Measurements from ENCODE around the gene ZBTB4. TPM values are rescaled to one million over a fixed set of nuclear protein-coding genes. Genes with fewer than 3 reads are reported as not detected.
A peak's percentile ranks its signal among the peaks of the same experiment; 100 is the strongest.

ZBTB4 gene
- total and polyA plus RNA-seq, 5 experiments from 2014 or later = 16.8 to 104 (median 28.4) TPM

- Mint-ChIP-seq H3K36me3 (peaks cover 4 to 94% (median 21%) of the 10 kb centered on the region in 3 donors), H3K4me1 (peaks cover 0 to 2% (median 0%) of the 10 kb centered on the region in 4 donors), H3K27me3 (no peaks in the 10 kb centered on the region), H3K4me3 (no peak overlapping the region), H3K9me3 (no peaks in the 10 kb centered on the region), H3K27ac (peak overlapping the region in 1 of 10 donors; percentile 17)
- ATAC-seq = no peak
- no peak for DNase-seq
- POLR2A ChIA-PET = interaction anchor here (1.1 to 1.6 kb wide), 3 partner anchors 11 to 99 kb away, joined by 3 to 8 read pairs (median 3); partner anchors contain the start of gene CHRNB1
Observed at GRCh38 chr17:7503521-7503920, 24.1 kb upstream of the ZBTB4 start.

GRCh38 chr17:7502987-7503386 is 23.6 kb upstream of the ZBTB4 start:
- ATAC-seq = peak; percentile 25 to 39
- POLR2A ChIA-PET = interaction anchor here (1.2 to 1.6 kb wide), 2 partner anchors 10 to 58 kb away, joined by 3 to 8 read pairs; partner anchors contain the start of gene CHRNB1
- peaks cover 0 to 2% (median 0%) of the 10 kb centered on the region in 4 donors for H3K4me1 Mint-ChIP-seq
- H3K4me3 Mint-ChIP-seq = peak overlapping the region in 1 of 10 donors; percentile 5
- H3K27me3 Mint-ChIP-seq = no peaks in the 10 kb centered on the region
- H3K36me3 Mint-ChIP-seq = peaks cover 4 to 94% (median 24%) of the 10 kb centered on the region in 3 donors
- no peak for DNase-seq
- H3K9me3 Mint-ChIP-seq = no peaks in the 10 kb centered on the region
- peak overlapping the region in 3 of 10 donors; percentile 4 to 79 (median 33) for H3K27ac Mint-ChIP-seq

GRCh38 chr17:7502171-7502847 is 22.9 kb upstream of the ZBTB4 start:
- H3K4me1 Mint-ChIP-seq = peaks cover 0 to 2% (median 0%) of the 10 kb centered on the region in 4 donors
- POLR2A ChIA-PET = interaction anchor here (0.5 to 1.6 kb wide), 5 partner anchors 10 to 151 kb away, joined by 3 to 8 read pairs (median 3); partner anchors contain the start of gene CHRNB1
- no peak overlapping the region for H3K4me3 Mint-ChIP-seq
- H3K27me3 Mint-ChIP-seq = no peaks in the 10 kb centered on the region
- H3K36me3 Mint-ChIP-seq = peaks cover 4 to 92% (median 24%) of the 10 kb centered on the region in 3 donors
- H3K27ac Mint-ChIP-seq = peak overlapping the region in 1 of 10 donors; percentile 60
- DNase-seq (no peak), ATAC-seq (no peak)
- H3K9me3 Mint-ChIP-seq = no peaks in the 10 kb centered on the region

- ATAC-seq = no peak
- H3K4me1 Mint-ChIP-seq = peaks cover 0 to 2% (median 0%) of the 10 kb centered on the region in 4 donors
- no peaks in the 10 kb centered on the region for H3K27me3 Mint-ChIP-seq
- DNase-seq = no peak
- POLR2A ChIA-PET = interaction anchor here (0.6 to 1.6 kb wide), 3 partner anchors 57 to 151 kb away, joined by 3 to 8 read pairs (median 3); partner anchors contain the start of gene CHRNB1
- H3K27ac Mint-ChIP-seq = no peak overlapping the region
- H3K36me3 Mint-ChIP-seq = peaks cover 4 to 92% (median 27%) of the 10 kb centered on the region in 3 donors
- H3K4me3 Mint-ChIP-seq = peak overlapping the region in 2 of 10 donors; percentile 34 to 46
- no peaks in the 10 kb centered on the region for H3K9me3 Mint-ChIP-seq
Observed at GRCh38 chr17:7501729-7502128, 22.3 kb upstream of the ZBTB4 start.

- peaks cover 4 to 94% (median 30%) of the 10 kb centered on the region in 3 donors for H3K36me3 Mint-ChIP-seq
- peak overlapping the region in 3 of 10 donors; percentile 7 to 81 (median 60) for H3K27ac Mint-ChIP-seq
- H3K27me3 Mint-ChIP-seq = no peaks in the 10 kb centered on the region
- peaks cover 2 to 9% (median 5%) of the 10 kb centered on the region in 4 donors for H3K4me1 Mint-ChIP-seq
- H3K9me3 Mint-ChIP-seq = no peaks in the 10 kb centered on the region
- ATAC-seq (no peak), DNase-seq (no peak)
- POLR2A ChIA-PET = interaction anchor here (0.6 to 0.7 kb wide), 2 partner anchors 12 to 85 kb away, joined by 3 to 6 read pairs; no protein-coding TSS in a partner anchor
- H3K4me3 Mint-ChIP-seq = peak overlapping the region in 2 of 10 donors; percentile 10 to 17
Observed at GRCh38 chr17:7499161-7499560, 19.7 kb upstream of the ZBTB4 start.

GRCh38 chr17:7497636-7498035 is 18.2 kb upstream of the ZBTB4 start:
- Mint-ChIP-seq H3K4me1 (peaks cover 17 to 24% (median 19%) of the 10 kb centered on the region in 4 donors), H3K4me3 (peak overlapping the region in 1 of 10 donors; percentile 10), H3K27me3 (no peaks in the 10 kb centered on the region), H3K27ac (peak overlapping the region in 1 of 10 donors; percentile 9), H3K9me3 (no peaks in the 10 kb centered on the region), H3K36me3 (peaks cover 0 to 93% (median 27%) of the 10 kb centered on the region in 3 donors)
- no peak for ATAC-seq
- POLR2A ChIA-PET = interaction anchor here (2.3 kb wide), 1 partner anchor 13 kb away, joined by 15 read pairs; the partner anchor contains the start of gene POLR2A
- no peak for DNase-seq

GRCh38 chr17:7497228-7497627 is 17.8 kb upstream of the ZBTB4 start:
- ATAC-seq = no peak

GRCh38 chr17:7496470-7497183 is 17.2 kb upstream of the ZBTB4 start:
- H3K4me3 Mint-ChIP-seq = peak overlapping the region in 2 of 10 donors; percentile 10 to 39
- H3K9me3 Mint-ChIP-seq = no peaks in the 10 kb centered on the region
- DNase-seq (no peak), ATAC-seq (no peak)
- H3K4me1 Mint-ChIP-seq = peaks cover 21 to 33% (median 26%) of the 10 kb centered on the region in 4 donors
- H3K36me3 Mint-ChIP-seq = peaks cover 0 to 92% (median 30%) of the 10 kb centered on the region in 3 donors
- POLR2A ChIA-PET = interaction anchor here (0.5 to 2.3 kb wide), 5 partner anchors 10 to 141 kb away, joined by 3 to 15 read pairs (median 3); partner anchors contain the start of genes POLR2A, SENP3 and TMEM95
- peak overlapping the region in 3 of 10 donors; percentile 44 to 70 (median 65) for H3K27ac Mint-ChIP-seq
- no peaks in the 10 kb centered on the region for H3K27me3 Mint-ChIP-seq

More at GRCh38 chr17:7497228-7497627, 17.8 kb upstream of the ZBTB4 start:
- POLR2A ChIA-PET = interaction anchor here (0.5 to 2.3 kb wide), 3 partner anchors 11 to 142 kb away, joined by 3 to 15 read pairs (median 3); partner anchors contain the start of genes POLR2A and TMEM95
- no peaks in the 10 kb centered on the region for H3K27me3 Mint-ChIP-seq
- DNase-seq = no peak
- peaks cover 0 to 93% (median 27%) of the 10 kb centered on the region in 3 donors for H3K36me3 Mint-ChIP-seq
- peaks cover 18 to 27% (median 20%) of the 10 kb centered on the region in 4 donors for H3K4me1 Mint-ChIP-seq
- H3K9me3 Mint-ChIP-seq = no peaks in the 10 kb centered on the region
- H3K4me3 Mint-ChIP-seq = peak overlapping the region in 1 of 10 donors; percentile 10
- peak overlapping the region in 1 of 10 donors; percentile 70 for H3K27ac Mint-ChIP-seq

- POLR2A ChIA-PET = interaction anchor here (1.2 to 1.6 kb wide), 3 partner anchors 10 to 66 kb away, joined by 3 to 4 read pairs (median 3); partner anchors contain the start of genes POLR2A and SENP3
- no peak overlapping the region for H3K4me3 Mint-ChIP-seq
- H3K36me3 Mint-ChIP-seq = peaks cover 0 to 92% (median 24%) of the 10 kb centered on the region in 3 donors
- H3K9me3 Mint-ChIP-seq = no peaks in the 10 kb centered on the region
- peaks cover 24 to 39% (median 33%) of the 10 kb centered on the region in 4 donors for H3K4me1 Mint-ChIP-seq
- H3K27ac Mint-ChIP-seq = peak overlapping the region in 3 of 10 donors; percentile 7 to 44 (median 41)
- H3K27me3 Mint-ChIP-seq = no peaks in the 10 kb centered on the region
- no peak for ATAC-seq
- no peak for DNase-seq
Observed at GRCh38 chr17:7495906-7496434, 16.5 kb upstream of the ZBTB4 start.

GRCh38 chr17:7493941-7494340 is 14.5 kb upstream of the ZBTB4 start:
- DNase-seq = no peak
- H3K36me3 Mint-ChIP-seq = peaks cover 0 to 91% (median 15%) of the 10 kb centered on the region in 3 donors
- H3K4me1 Mint-ChIP-seq = peaks cover 33 to 57% (median 51%) of the 10 kb centered on the region in 4 donors
- no peaks in the 10 kb centered on the region for H3K9me3 Mint-ChIP-seq
- POLR2A ChIA-PET = interaction anchor here (1.3 kb wide), 1 partner anchor 9 kb away, joined by 5 read pairs; the partner anchor contains the start of gene POLR2A
- H3K27ac Mint-ChIP-seq = peak overlapping the region in 5 of 10 donors; percentile 33 to 86 (median 70)
- no peak for ATAC-seq
- no peaks in the 10 kb centered on the region for H3K27me3 Mint-ChIP-seq
- no peak overlapping the region for H3K4me3 Mint-ChIP-seq

- DNase-seq (no peak), ATAC-seq (no peak)
- Mint-ChIP-seq H3K4me1 (peaks cover 45 to 79% (median 71%) of the 10 kb centered on the region in 4 donors), H3K36me3 (peaks cover 0 to 81% (median 9%) of the 10 kb centered on the region in 3 donors), H3K27me3 (no peaks in the 10 kb centered on the region), H3K4me3 (peak overlapping the region in 2 of 10 donors; percentile 7 to 39), H3K27ac (peak overlapping the region in 5 of 10 donors; percentile 2 to 57 (median 34)), H3K9me3 (no peaks in the 10 kb centered on the region)
- POLR2A ChIA-PET = interaction anchor here (0.6 to 1.1 kb wide), 3 partner anchors 16 to 55 kb away, joined by 3 to 4 read pairs (median 3); no protein-coding TSS in a partner anchor
Observed at GRCh38 chr17:7491583-7491982, 12.2 kb upstream of the ZBTB4 start.
